Neural crest cell (in vitro differentiated cells): ENCODE results near the gene SPATA32. TPM values are rescaled to one million over a fixed set of nuclear protein-coding genes. Genes with fewer than 3 reads are reported as not detected.

Experiments used
- DNase-seq: peaks from one replicate; pipeline ENCODE4 v3.0.0; 2021; ENCODE audit warnings: low read depth, mixed read lengths, low spot score
- H3K27ac Mint-ChIP-seq: one replicate; pipeline ENCODE4 v1.8.0; 2021; ENCODE audit warnings: mild to moderate bottlenecking, mixed read lengths; ENCODE audit not compliant: unreplicated experiment
- H3K27me3 Mint-ChIP-seq: 2 replicates; pipeline ENCODE4 v1.8.0; 2021; ENCODE audit warnings: low read depth, mild to moderate bottlenecking, mixed read lengths
- H3K36me3 Mint-ChIP-seq: 2 replicates; pipeline ENCODE4 v1.8.0; 2021; ENCODE audit warnings: low read depth, mild to moderate bottlenecking, mixed read lengths
- H3K4me1 Mint-ChIP-seq: 2 replicates; pipeline ENCODE4 v1.8.0; 2021; ENCODE audit warnings: mixed read lengths
- H3K4me3 Mint-ChIP-seq: one replicate; pipeline ENCODE4 v1.8.0; 2021; ENCODE audit warnings: mild to moderate bottlenecking, mixed read lengths
- H3K9me3 Mint-ChIP-seq: 2 replicates; pipeline ENCODE4 v1.8.0; 2021; ENCODE audit warnings: mixed read lengths
- CTCF ChIP-seq: fragments of 200-600 bp; sonication (generic); conservative IDR thresholded peaks from 2 replicates; pipeline ENCODE4 v1.5.0; 2021; ENCODE audit warnings: antibody characterized with exemption, mild to moderate bottlenecking
- total RNA-seq: library from RNA; stranded (reverse); gene quantifications from 2 replicates; pipeline ENCODE4 v1.2.1, GENCODE V29; 2021

SPATA32 gene
- total RNA-seq, 1 donor from 2014 or later: 0.23 TPM

DNA sequence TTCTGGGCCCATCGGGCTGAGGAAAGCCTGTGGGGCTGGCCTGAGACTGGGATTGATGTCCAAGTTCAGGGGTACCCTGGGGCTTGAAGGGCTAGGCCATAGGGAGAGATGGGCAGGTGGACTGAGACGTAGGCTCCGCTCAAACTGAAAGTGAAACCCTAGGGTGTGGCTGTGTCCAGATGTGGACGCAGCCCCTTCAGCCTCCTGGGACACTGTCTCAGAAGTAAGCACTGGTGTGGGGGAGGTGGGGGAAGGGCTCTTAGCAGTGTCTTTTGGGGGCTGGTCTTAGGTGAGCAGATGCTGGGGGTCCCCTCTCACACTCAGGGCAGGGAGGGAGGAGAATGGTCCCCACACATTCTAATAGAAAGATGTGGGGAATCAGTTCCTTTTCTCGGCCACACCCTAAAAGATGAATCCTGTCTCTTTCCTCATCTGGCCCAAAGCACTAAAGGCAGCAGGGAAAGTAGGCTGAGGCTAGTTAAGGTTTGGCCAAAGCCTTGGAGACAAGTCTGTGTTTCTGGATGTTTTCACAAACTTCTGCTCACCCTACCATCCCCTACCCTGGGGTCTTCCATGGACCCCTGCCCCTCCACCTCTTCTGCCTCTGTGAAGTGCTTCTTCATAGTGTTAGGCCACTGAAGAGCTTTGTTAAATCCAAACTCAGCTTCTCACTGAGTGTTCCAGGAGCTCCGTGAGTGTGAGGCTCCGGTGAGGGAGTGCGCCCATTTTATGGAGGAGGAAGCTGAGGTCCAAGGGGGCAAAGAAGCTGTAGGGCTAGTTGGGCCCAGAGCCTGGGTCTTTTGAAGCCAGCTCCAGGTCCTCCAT lies 34.6 kb downstream of the SPATA32 start:
- TF ChIP-seq CTCF: no peak
- H3K4me3 Mint-ChIP-seq: no peak overlapping the region
- DNase-seq: no peak
- no peaks in the 10 kb centered on the region for H3K36me3 Mint-ChIP-seq
- no peak overlapping the region for H3K27ac Mint-ChIP-seq
- peaks cover 38% of the 10 kb centered on the region for H3K27me3 Mint-ChIP-seq
- H3K9me3 Mint-ChIP-seq: no peaks in the 10 kb centered on the region
- no peaks in the 10 kb centered on the region for H3K4me1 Mint-ChIP-seq

DNA sequence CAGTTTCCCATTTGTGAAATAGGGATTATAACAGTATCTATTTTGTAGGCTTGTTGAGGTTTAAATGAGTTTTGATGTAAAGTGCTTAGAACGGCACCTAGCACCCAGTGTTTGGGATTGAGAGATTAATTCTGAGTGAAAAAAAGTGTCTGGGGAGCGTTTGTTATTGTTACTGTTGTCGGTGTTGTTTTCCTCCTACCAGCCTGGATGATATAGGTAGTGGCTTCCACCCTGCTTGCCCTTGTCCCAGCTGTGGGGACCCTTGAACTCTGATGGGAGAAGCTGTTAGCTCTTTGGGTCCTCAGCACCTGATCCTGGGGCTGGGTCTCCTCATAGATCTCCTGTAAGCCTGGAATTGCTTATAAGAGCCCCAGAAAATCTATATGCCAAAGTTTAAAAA lies 35.3 kb downstream of the SPATA32 start:
- Mint-ChIP-seq H3K27me3 (peaks cover 37% of the 10 kb centered on the region), H3K36me3 (no peaks in the 10 kb centered on the region), H3K4me1 (no peaks in the 10 kb centered on the region), H3K9me3 (no peaks in the 10 kb centered on the region), H3K4me3 (no peak overlapping the region), H3K27ac (no peak overlapping the region)
- no peak for DNase-seq
- no peak for TF ChIP-seq CTCF

DNA sequence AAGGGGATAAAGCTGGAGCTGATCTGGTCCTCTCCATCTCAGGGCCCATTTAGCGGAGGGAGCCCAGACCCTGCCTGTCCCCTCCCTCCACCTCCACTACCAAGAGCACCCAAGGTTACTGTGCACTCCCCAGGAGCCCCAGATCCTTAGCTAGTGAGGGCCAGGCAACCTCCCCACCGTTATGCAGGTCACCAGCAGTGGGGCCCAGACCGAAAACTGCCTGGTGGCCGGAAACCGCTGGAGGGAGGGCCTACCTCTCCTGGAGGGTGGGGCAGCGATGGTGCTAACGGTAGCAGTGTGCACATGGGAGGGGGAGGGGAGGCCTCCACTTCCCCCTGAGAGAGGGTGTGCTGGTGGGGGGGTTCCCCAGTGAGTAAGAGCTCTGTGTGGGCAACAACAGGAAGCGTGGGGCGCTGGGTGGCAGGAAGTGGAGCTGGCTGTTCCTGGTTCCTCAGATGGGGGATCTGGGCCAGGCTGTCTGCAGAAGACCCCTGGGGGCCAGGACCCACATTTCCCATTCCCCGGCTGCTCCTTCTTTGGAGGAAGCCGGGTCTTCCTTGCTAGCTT lies 35.8 kb downstream of the SPATA32 start:
- Mint-ChIP-seq H3K4me3 (no peak overlapping the region), H3K27me3 (peaks cover 40% of the 10 kb centered on the region), H3K9me3 (no peaks in the 10 kb centered on the region), H3K36me3 (no peaks in the 10 kb centered on the region), H3K4me1 (no peaks in the 10 kb centered on the region), H3K27ac (no peak overlapping the region)
- no peak for TF ChIP-seq CTCF
- no peak for DNase-seq

GRCh38 chr17:45225051-45225700 lies 36.7 kb downstream of the SPATA32 start:
- no peak overlapping the region for H3K4me3 Mint-ChIP-seq
- no peaks in the 10 kb centered on the region for H3K36me3 Mint-ChIP-seq
- H3K27me3 Mint-ChIP-seq: peaks cover 48% of the 10 kb centered on the region
- no peaks in the 10 kb centered on the region for H3K4me1 Mint-ChIP-seq
- no peaks in the 10 kb centered on the region for H3K9me3 Mint-ChIP-seq
- no peak for TF ChIP-seq CTCF
- H3K27ac Mint-ChIP-seq: peak overlapping the region; percentile 60
- no peak for DNase-seq

DNA sequence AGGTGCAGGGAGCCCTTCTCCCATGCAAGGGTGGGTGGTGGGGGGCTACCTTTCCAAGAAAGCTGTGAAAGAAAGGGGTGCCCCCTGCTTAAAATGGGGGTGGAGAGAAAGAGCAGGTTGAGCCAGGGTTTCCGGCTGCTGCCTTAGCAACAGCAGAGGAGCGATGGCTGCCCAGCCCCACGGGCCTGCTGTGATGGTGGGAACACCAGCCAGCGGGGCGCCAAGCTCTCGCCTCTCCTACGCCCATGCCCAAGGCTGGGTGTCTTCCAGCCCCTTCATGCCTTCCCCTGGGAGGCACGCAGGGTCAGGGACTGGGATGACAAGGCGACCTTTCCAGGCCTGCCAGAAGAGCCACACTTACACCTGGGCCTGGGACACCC lies 37.2 kb downstream of the SPATA32 start:
- peaks cover 54% of the 10 kb centered on the region for H3K27me3 Mint-ChIP-seq
- no peak for DNase-seq
- no peaks in the 10 kb centered on the region for H3K36me3 Mint-ChIP-seq

More for the DNA sequence above, 37.2 kb downstream of the SPATA32 start:
- no peaks in the 10 kb centered on the region for H3K9me3 Mint-ChIP-seq
- H3K27ac Mint-ChIP-seq: no peak overlapping the region
- H3K4me1 Mint-ChIP-seq: no peaks in the 10 kb centered on the region
- H3K4me3 Mint-ChIP-seq: no peak overlapping the region
- no peak for TF ChIP-seq CTCF
